Suprapubic skin (tissue), 4 donors: ENCODE measurements around the gene RASSF9.
A peak's percentile ranks its signal among the peaks of the same experiment; 100 is the strongest.

Source experiments
- CTCF ChIP-seq, 2 donors: fragments of 200-600 bp in 1 of 2; fragments of 450-650 bp in 1 of 2; sonication (generic) in 1 of 2; IDR thresholded peaks; one replicate each; pipeline ENCODE4 v1.5.1; 2016 to 2019; ENCODE audit warnings: antibody characterized with exemption in 2 of 2, mild to moderate bottlenecking in 1 of 2, moderate library complexity in 1 of 2
- EP300 ChIP-seq: sonication (generic); formaldehyde crosslinking; IDR thresholded peaks from one replicate; pipeline ENCODE4 v1.6.1; 2017; ENCODE audit warnings: antibody characterized with exemption
- POLR2A ChIP-seq, 2 donors: fragments of 450-650 bp; IDR thresholded peaks; one replicate each; pipeline ENCODE4 v1.6.1; 2017; ENCODE audit warnings: antibody characterized with exemption in 2 of 2, mild to moderate bottlenecking in 2 of 2, moderate library complexity in 2 of 2
- POLR2AphosphoS5 ChIP-seq, 3 donors: sonication (generic); formaldehyde crosslinking; IDR thresholded peaks; one replicate each; pipeline ENCODE4 v1.6.1; 2017; ENCODE audit warnings: antibody characterized with exemption in 3 of 3

GRCh38 chr12:85866986-85867776 is 31.0 kb upstream of the RASSF9 start:
- TF ChIP-seq CTCF (IDR thresholded peaks at IDR 0.05) (peak; percentile 54 to 66), EP300 (no peak), POLR2A (IDR thresholded peaks at IDR 0.05) (no peak), POLR2AphosphoS5 (IDR thresholded peaks at IDR 0.05) (no peak)
